HepG2 (cell line): ENCODE results near the gene ERH. TPM values are rescaled to one million over a fixed set of nuclear protein-coding genes. Genes with fewer than 3 reads are reported as not detected.
A peak's percentile ranks its signal among the peaks of the same experiment; 100 is the strongest.

Experiments used
- BCL6 ChIP-seq: IDR thresholded peaks from 2 replicates; pipeline ENCODE4 v1.6.1; 2016; ENCODE audit warnings: missing genetic modification reagents, missing compliant biosample characterization
- CEBPG ChIP-seq: IDR thresholded peaks from 2 replicates; pipeline ENCODE4 v1.6.1; 2016
- GLI4 ChIP-seq: sonication (generic); formaldehyde crosslinking; IDR thresholded peaks from 2 replicates; pipeline ENCODE4 v1.5.1; 2020; ENCODE audit warnings: missing genetic modification reagents, mild to moderate bottlenecking, moderate library complexity, borderline replicate concordance
- GLMP ChIP-seq: sonication (generic); formaldehyde crosslinking; IDR thresholded peaks from 2 replicates; pipeline ENCODE4 v1.9.0; 2021; ENCODE audit warnings: missing genetic modification reagents, mild to moderate bottlenecking, borderline replicate concordance
- HDAC6 ChIP-seq: fragments of 200-600 bp; sonication (generic); IDR thresholded peaks from 2 replicates; pipeline ENCODE4 v1.7.0; 2017; ENCODE audit warnings: mild to moderate bottlenecking, antibody characterized with exemption, low read length, low read depth
- HMGXB3 ChIP-seq: sonication (generic); formaldehyde crosslinking; IDR thresholded peaks from 2 replicates; pipeline ENCODE4 v1.4.0; 2020; ENCODE audit warnings: missing genetic modification reagents, borderline replicate concordance
- ISX ChIP-seq: sonication (generic); formaldehyde crosslinking; conservative IDR thresholded peaks from 2 replicates; pipeline ENCODE4 v1.5.0; 2020; ENCODE audit warnings: missing genetic modification reagents
- MIER2 ChIP-seq: IDR thresholded peaks from 2 replicates; pipeline ENCODE4 v1.6.1; 2016; ENCODE audit warnings: missing biosample characterization, missing genetic modification reagents
- MTA1 ChIP-seq: sonication (generic); formaldehyde crosslinking; IDR thresholded peaks from 2 replicates; pipeline ENCODE4 v1.4.0; 2020; ENCODE audit warnings: missing genetic modification reagents, mild to moderate bottlenecking, borderline replicate concordance
- MXI1 ChIP-seq: IDR thresholded peaks from 3 replicates; pipeline ENCODE4 v1.6.1; 2012; ENCODE audit warnings: low read depth, low read length, inconsistent platforms, borderline replicate concordance
- ONECUT2 ChIP-seq: sonication (generic); formaldehyde crosslinking; IDR thresholded peaks from 2 replicates; pipeline ENCODE4 v1.4.0; 2020; ENCODE audit warnings: missing genetic modification reagents
- POLR2AphosphoS5 ChIP-seq: IDR thresholded peaks from 2 replicates; pipeline ENCODE4 v1.6.1; 2012; ENCODE audit warnings: low read depth, low read length
- SETDB1 ChIP-seq: sonication (generic); formaldehyde crosslinking; IDR thresholded peaks from 2 replicates; pipeline ENCODE4 v1.5.1; 2020; ENCODE audit warnings: missing genetic modification reagents, mild to moderate bottlenecking, borderline replicate concordance
- SNAPC4 ChIP-seq: sonication (generic); formaldehyde crosslinking; IDR thresholded peaks from 2 replicates; pipeline ENCODE4 v1.4.0; 2020; ENCODE audit warnings: mild to moderate bottlenecking, missing genetic modification reagents
- ZNF12 ChIP-seq: sonication (generic); formaldehyde crosslinking; IDR thresholded peaks from 2 replicates; pipeline ENCODE4 v1.5.0; 2020; ENCODE audit warnings: missing genetic modification reagents
- ZNF441 ChIP-seq: sonication (generic); formaldehyde crosslinking; IDR thresholded peaks from 2 replicates; pipeline ENCODE4 v1.7.0; 2021; ENCODE audit warnings: missing genetic modification reagents, borderline replicate concordance
- ZNF7 ChIP-seq: IDR thresholded peaks from 2 replicates; pipeline ENCODE4 v1.6.1; 2016; ENCODE audit warnings: missing biosample characterization, missing genetic modification reagents
- ZNF709 ChIP-seq: sonication (generic); formaldehyde crosslinking; IDR thresholded peaks from 2 replicates; pipeline ENCODE4 v1.5.0; 2020; ENCODE audit warnings: mild to moderate bottlenecking, missing genetic modification reagents
- polyA plus RNA-seq, 8 experiments: library from polyadenylated mRNA; depleted of rRNA in 3 of 8; stranded (reverse) in 7 of 8; unstranded in 1 of 8; fragments of >200 nt; fragmentation: Illumina TruSeq in 4 of 8; extraction: Trizol in 4 of 8; gene quantifications; 2 replicates each; pipeline versions ENCODE4 v1.2.1 to v1.2.3, GENCODE V29; 2011 to 2016; ENCODE audit warnings: low read depth in 4 of 8, missing spikeins in 1 of 8, mixed read lengths in 1 of 8; ENCODE audit not compliant: insufficient read depth in 1 of 8
- total RNA-seq, 5 experiments: library from RNA; depleted of rRNA; stranded (reverse); fragments of >200 nt; fragmentation: Illumina TruSeq; extraction: Trizol; gene quantifications; 2 replicates each; pipeline ENCODE4 v1.2.3, GENCODE V29; 2016; ENCODE audit warnings: low read depth in 1 of 5

The ERH gene
- total and polyA plus RNA-seq, 2 of the 13 experiments (the other 11 are each of a cell fraction or from before 2014, with no cell fraction given) = 105 to 341 TPM

GRCh38 chr14:69398053-69398817 is at the start of gene ERH, which contains the start of gene SLC39A9 (continued):
- peak; percentile 39; the same call in 1 of the 2 replicates for TF ChIP-seq SNAPC4 (CRISPR knock-in tag)
- TF ChIP-seq ISX (CRISPR knock-in tag) = no peak
- TF ChIP-seq MXI1 = peak; percentile 69; the same call in 1 of the 3 replicates
- TF ChIP-seq HMGXB3 = peak; percentile 51; the same call in 1 of the 2 replicates
- no peak for TF ChIP-seq ZNF7 (CRISPR knock-in tag)
- peak; percentile 9 for TF ChIP-seq ZNF12 (CRISPR knock-in tag)
- TF ChIP-seq POLR2AphosphoS5 = peak; percentile 81
- TF ChIP-seq ONECUT2 = no peak
- no peak for TF ChIP-seq HDAC6
- no peak for TF ChIP-seq GLMP (CRISPR knock-in tag)
- TF ChIP-seq GLI4 (CRISPR knock-in tag) = peak; percentile 84; the same call in 1 of the 2 replicates
- no peak for TF ChIP-seq MIER2
- peak; percentile 19 for TF ChIP-seq CEBPG
- TF ChIP-seq MTA1 (CRISPR knock-in tag) = no peak
- no peak for TF ChIP-seq BCL6
- no peak for TF ChIP-seq ZNF441
- no peak for TF ChIP-seq SETDB1 (CRISPR knock-in tag)
- peak; percentile 29; the same call in 1 of the 2 replicates for TF ChIP-seq ZNF709 (CRISPR knock-in tag)
